HG03565 (cell line): Measurements from ENCODE around the gene RNF126.
"Not testable (repeated sequence)": the region's sequence is repeated elsewhere in the genome, so short reads cannot be mapped to it uniquely, and the experiment has no call there.

Experiments
- ATAC-seq: cut with Tn5 transposase; IDR thresholded peaks from one replicate; pipeline ENCODE4 v1.9.1; 2021; ENCODE audit warnings: mild to moderate bottlenecking, moderate library complexity; ENCODE audit not compliant: unreplicated experiment

RNF126 gene

GRCh38 chr19:616062-616700 is 46.8 kb downstream of the RNF126 start:
- no peak for ATAC-seq

DNA sequence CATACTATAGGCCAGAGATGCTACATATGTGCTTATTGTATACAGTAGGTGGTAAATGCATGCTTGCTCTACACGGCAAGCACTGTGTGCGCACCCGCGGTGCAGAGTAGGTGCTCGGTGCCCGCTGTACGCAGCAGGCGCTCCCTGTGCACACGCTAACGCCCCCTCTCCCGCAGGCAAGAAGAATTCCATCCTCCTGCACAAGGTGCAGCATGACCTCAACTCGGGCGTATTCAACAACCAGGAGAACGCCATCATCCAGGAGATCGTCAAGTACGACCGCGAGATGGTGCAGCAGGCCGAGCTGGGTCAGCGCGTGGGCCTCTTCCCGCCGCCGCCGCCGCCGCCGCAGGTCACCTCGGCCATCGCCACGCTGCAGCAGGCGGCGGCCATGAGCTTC is 47.4 kb downstream of the RNF126 start:
- no peak for ATAC-seq

DNA sequence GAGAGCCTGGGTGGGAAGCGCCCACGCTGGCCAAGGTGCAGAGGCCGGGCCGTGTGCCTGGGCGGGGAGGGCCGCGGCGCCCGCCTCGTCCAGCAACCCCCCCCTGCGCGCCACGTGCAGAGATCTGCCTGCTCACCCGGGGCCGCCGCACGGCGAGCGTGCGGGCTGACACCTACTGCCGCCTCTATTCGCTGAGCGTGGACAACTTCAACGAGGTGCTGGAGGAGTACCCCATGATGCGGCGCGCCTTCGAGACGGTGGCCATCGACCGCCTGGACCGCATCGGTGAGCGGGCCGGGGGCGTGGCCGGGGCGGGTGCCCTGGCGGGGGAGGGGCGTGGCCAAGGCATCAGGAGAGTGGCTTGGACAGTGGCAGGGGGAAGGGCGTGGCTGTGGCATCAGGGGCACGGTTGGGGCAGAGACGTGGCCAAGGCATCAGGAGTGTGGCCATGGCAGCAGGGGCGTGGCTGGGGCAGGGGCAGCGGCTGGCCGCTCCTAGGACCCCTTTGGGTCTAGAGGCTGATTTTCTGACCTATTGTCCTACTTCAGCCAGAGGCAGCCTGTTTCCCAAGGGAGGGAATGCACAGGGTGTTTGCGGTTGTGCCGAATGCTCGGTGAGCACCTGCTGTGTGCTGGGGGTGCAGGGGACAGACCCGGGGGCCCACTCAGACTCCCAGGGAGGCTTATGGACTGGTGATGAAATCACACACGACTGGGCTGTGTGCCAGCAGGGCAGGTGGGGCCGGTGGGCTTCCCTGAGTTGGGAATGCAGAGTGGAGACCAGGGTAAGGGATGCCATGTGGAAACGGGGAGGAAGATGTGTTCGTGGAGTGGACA is 49.1 kb downstream of the RNF126 start:
- no peak for ATAC-seq

DNA sequence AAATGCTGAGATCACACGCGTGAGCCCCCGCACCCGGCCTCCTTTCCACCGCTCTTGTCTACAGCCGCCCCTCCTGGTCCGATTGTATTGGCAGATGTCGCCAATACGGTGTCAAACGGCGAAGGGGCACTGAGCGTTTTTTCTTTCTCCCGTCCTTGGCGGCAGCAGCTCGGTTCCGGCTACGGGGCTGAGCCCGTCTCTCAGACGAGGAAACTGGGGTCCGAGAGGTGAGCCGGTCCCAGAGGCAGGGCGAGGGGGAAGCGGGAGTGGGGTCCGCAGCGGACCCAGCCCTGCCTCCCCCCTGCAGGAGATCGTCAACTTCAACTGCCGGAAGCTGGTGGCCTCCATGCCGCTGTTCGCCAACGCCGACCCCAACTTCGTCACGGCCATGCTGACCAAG is 50.1 kb downstream of the RNF126 start:
- no peak for ATAC-seq

- ATAC-seq, result no peak
Measured at GRCh38 chr19:611481-611868, 51.5 kb downstream of the RNF126 start.

- ATAC-seq, result no peak
Measured at GRCh38 chr19:610801-611480, 52.1 kb downstream of the RNF126 start.

GRCh38 chr19:610071-610800 is 52.8 kb downstream of the RNF126 start:
- no peak for ATAC-seq

DNA sequence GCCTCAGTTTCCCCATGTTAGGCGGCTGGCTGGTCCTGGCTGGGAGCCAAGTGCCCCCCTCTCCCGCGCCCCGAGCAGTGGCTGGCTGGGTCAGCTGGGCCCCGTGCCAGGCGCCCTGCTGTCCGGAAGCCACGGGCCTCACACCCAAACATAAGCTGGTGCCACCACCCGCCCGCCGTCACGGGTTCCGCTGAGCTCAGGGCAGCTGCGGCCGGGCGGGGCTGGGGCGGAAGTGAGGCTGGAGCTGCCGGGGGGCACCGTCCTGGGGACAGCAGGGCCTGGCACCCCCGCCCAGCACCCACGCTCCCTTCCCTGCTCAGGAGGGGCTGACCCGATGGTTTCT is 54.0 kb downstream of the RNF126 start:
- ATAC-seq, result no peak

DNA sequence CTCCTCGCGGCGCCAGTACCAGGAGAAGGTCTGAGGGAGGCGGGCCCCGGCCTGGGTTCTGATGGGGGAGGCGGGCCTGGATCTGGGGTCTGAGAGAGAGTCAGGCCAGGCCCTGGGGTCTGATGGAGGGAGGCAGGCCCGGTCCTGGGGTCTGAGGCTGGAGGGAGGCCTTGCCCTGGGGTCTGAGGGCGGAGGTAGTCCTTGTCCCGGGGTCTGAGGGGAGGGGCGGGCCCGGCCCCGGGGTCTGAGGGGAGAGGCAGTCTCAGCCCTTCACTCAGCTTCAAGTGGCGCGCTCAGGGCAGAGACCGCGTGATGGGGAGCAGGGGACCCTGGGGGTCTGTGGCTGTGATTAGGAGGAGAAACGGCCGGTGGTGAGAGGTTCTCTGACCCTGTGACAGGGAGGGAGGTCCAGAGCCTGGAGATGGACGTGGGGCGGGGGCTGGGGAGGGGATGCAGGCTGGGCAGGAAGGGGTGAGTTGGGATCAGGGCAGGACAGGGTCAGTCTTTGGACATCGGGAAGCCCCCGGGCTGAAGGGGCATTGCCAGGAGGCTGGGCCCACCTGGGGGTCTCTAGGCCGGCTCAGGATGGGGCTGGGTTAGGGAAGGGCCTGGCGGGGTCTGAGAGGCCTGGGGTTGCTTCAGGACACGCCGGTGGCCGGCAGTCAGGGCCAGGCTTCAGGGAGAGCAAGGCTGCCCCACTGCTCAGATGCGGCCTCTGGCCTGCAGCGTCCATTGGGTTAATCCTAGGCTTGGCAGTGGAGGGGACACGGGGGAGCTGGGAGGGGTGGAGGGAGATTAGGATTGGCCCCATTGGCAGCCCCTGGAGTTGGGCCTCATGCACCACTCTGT is 54.6 kb downstream of the RNF126 start:
- ATAC-seq, result no peak

GRCh38 chr19:607301-608154 is 55.5 kb downstream of the RNF126 start:
- ATAC-seq, result no peak

GRCh38 chr19:605061-605971 is 57.7 kb downstream of the RNF126 start:
- not testable (repeated sequence) for ATAC-seq

- ATAC-seq, result no peak
Measured at GRCh38 chr19:604355-604754, 58.7 kb downstream of the RNF126 start.

- ATAC-seq, result not testable (repeated sequence)
Measured at GRCh38 chr19:603779-604178, 59.2 kb downstream of the RNF126 start.

DNA sequence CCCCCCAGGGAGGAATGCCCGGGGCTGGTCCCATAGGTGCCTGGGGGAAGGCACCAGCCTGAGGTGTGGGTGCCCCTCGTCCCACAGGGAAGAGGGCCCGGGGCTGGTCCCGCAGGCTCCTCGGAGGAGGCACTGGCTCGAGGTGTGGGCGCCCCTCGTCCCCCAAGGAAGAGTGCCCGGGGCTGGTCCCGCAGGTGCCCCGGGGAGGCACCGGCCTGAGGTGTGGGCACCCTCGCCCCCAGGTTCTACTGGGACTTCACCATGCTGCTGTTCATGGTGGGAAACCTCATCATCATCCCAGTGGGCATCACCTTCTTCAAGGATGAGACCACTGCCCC is 59.7 kb downstream of the RNF126 start:
- not testable (repeated sequence) for ATAC-seq

DNA sequence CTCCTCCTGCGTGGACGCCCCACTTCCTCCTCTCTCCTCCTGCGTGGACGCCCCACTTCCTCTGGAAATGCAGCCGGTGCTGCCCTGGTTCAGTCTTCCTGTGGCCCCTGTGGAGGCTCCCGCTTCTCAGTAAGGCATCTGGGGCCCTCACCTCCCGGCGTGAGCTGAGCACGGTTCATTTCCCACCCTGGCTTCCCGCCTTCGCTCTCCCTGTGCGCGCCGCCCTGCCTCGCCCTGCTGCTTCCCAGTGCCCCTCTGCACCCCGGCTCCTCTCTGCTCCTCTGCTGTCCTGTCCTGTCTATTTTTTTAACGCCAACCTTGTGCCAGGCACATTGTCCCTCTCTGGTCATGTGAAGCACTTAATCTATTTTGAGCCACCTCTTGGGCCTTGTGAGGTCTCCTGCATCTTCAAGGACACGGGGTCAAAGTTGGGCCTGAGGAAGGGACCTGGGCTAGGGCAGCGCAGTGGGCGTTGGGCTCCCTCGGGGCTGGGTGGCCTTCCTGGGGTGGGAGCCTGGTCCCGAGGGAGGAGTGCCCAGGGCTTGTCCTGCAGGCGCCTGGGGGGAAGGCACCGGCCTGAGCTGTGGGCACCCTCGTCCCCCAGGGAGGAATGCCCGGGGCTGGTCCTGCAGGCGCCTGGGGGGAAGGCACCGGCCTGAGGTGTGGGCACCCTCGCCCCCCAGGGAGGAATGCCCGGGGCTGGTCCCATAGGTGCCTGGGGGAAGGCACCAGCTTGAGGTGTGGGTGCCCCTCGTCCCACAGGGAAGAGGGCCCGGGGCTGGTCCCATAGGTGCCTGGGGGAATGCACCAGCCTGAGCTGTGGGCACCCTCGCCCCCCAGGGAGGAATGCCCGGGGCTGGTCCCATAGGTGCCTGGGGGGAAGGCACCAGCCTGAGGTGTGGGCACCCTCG is 60.4 kb downstream of the RNF126 start:
- no peak for ATAC-seq

DNA sequence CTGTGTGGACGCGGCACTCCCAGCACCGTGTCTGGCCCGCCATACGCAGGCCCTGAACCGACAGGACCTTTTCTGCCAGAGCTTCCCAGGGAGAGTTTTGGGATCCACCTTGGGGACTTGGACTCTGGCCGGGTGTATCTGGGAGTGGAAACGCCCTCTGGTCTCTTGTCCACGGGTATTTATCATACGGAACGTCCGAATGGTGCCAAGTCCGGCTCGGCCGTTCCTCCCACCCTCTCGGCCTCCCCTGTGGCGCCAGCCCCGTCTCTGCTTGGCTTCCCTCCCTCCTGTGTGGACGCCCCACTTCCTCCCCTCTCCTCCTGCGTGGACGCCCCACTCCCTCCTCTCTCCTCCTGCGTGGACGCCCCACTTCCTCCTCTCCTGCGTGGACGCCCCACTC is 61.2 kb downstream of the RNF126 start:
- ATAC-seq, result no peak

- ATAC-seq, result no peak
Measured at GRCh38 chr19:601310-601709, 61.7 kb downstream of the RNF126 start.
